Uterus (tissue), 2 donors: ENCODE data around the gene PDE3B.

Source experiments
- POLR2A ChIP-seq, 2 donors: fragments of 450-650 bp; IDR thresholded peaks; one replicate each; pipeline ENCODE4 v1.6.1; 2016; ENCODE audit warnings: antibody characterized with exemption in 2 of 2, mild to moderate bottlenecking in 1 of 2, moderate library complexity in 1 of 2
- TF ChIP-seq, protein P1 (sequence below), 4 experiments: fragments of 200-600 bp in 2 of 4; fragments of 450-650 bp in 2 of 4; sonication (generic) in 2 of 4; IDR thresholded peaks; one replicate each; pipeline ENCODE4 v1.5.1; 2016 to 2019; ENCODE audit warnings: antibody characterized with exemption in 4 of 4, mild to moderate bottlenecking in 2 of 4, moderate library complexity in 1 of 4

DNA sequence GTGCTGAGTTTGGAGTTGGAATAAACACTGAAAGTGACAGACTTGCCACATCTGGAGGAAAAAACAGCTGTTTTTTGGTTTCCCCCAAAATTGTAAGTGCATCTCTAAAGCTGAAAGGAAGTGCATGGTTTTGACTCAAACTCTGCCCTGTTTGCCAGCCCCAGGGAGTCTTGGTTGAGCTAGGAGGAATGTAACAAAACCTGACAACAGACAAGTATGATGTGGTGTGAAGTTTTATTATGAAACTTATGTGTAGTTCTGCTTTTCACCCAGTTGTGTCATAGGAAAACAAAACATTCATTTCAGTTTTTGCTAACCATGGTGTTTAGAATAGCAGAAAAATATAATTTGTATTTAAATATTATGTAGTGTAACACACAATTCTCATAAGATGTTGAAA lies 31.7 kb upstream of the PDE3B start:
- TF ChIP-seq, protein P1, sequence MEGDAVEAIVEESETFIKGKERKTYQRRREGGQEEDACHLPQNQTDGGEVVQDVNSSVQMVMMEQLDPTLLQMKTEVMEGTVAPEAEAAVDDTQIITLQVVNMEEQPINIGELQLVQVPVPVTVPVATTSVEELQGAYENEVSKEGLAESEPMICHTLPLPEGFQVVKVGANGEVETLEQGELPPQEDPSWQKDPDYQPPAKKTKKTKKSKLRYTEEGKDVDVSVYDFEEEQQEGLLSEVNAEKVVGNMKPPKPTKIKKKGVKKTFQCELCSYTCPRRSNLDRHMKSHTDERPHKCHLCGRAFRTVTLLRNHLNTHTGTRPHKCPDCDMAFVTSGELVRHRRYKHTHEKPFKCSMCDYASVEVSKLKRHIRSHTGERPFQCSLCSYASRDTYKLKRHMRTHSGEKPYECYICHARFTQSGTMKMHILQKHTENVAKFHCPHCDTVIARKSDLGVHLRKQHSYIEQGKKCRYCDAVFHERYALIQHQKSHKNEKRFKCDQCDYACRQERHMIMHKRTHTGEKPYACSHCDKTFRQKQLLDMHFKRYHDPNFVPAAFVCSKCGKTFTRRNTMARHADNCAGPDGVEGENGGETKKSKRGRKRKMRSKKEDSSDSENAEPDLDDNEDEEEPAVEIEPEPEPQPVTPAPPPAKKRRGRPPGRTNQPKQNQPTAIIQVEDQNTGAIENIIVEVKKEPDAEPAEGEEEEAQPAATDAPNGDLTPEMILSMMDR (IDR thresholded peaks at IDR 0.05) = no peak
- no peak for TF ChIP-seq POLR2A (IDR thresholded peaks at IDR 0.05)
